H1 (cell line): ENCODE results near the gene ALDH3B1.

ENCODE experiments used
- POLR2A ChIP-seq, 2 experiments: IDR thresholded peaks; 1 replicate in 1 of 2; 2 replicates in 1 of 2; pipeline ENCODE4 v1.6.1; 2011; ENCODE audit warnings: low read depth in 2 of 2, low read length in 2 of 2, mild to moderate bottlenecking in 2 of 2; ENCODE audit errors: control extremely low read depth in 1 of 2
- RAD21 ChIP-seq, 2 experiments: IDR thresholded peaks in 1 of 2; conservative IDR thresholded peaks in 1 of 2; 2 replicates each; pipeline ENCODE4 v1.6.1; 2011; ENCODE audit warnings: low read depth in 2 of 2, low read length in 2 of 2, improper control_type of control experiment in 1 of 2, inconsistent platforms in 1 of 2, mild to moderate bottlenecking in 1 of 2, moderate library complexity in 1 of 2
- TAF1 ChIP-seq: IDR thresholded peaks from 2 replicates; pipeline ENCODE4 v1.6.1; 2011; ENCODE audit warnings: mild to moderate bottlenecking, low read depth, low read length
- YY1 ChIP-seq: IDR thresholded peaks from 2 replicates; pipeline ENCODE4 v1.6.1; 2011; ENCODE audit warnings: low read depth, mild to moderate bottlenecking, low read length
- TF ChIP-seq, protein P1 (sequence below): IDR thresholded peaks from 2 replicates; pipeline ENCODE4 v1.6.1; 2011; ENCODE audit warnings: low read length, improper control_type of control experiment
- TF ChIP-seq, protein P2 (sequence below), 3 experiments: IDR thresholded peaks; 1 replicate in 2 of 3; 2 replicates in 1 of 3; pipeline versions ENCODE4 v1.5.1 to v1.6.1; 2011; ENCODE audit warnings: low read length in 3 of 3, mild to moderate bottlenecking in 3 of 3, inconsistent platforms in 2 of 3, low read depth in 1 of 3, moderate library complexity in 1 of 3; ENCODE audit not compliant: insufficient read depth in 1 of 3; ENCODE audit errors: control extremely low read depth in 1 of 3

DNA sequence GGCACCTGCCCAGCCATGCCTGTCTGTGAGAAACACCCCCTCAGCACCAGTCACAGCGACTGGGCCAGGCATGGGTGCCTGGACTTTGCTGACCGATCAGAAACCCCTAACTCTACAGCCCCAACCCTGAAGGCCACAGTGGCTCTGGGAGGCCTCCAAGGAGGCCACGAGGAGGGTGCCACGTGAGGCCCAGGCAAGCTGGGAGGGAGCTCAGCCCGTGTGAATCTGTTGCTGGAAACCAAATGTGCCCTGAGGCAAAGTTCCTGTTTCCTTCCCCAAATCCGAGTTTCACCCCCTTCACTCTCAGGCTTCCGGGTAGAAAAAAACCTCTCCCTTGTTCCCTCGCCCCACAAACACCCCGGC lies 7.6 kb upstream of the ALDH3B1 start:
- TF ChIP-seq POLR2A (IDR thresholded peaks at IDR 0.05; ENCODE audit: control extremely low read depth in 1 of 2, low read depth in 2 of 2, low read length in 2 of 2) (no peak), TAF1 (no peak), YY1 (no peak), RAD21 (IDR thresholded peaks at IDR 0.05 in 1 of 2, conservative IDR thresholded peaks at IDR 0.05 in 1 of 2; ENCODE audit: low read depth in 2 of 2, low read length in 2 of 2) (no peak)
- TF ChIP-seq, protein P1, sequence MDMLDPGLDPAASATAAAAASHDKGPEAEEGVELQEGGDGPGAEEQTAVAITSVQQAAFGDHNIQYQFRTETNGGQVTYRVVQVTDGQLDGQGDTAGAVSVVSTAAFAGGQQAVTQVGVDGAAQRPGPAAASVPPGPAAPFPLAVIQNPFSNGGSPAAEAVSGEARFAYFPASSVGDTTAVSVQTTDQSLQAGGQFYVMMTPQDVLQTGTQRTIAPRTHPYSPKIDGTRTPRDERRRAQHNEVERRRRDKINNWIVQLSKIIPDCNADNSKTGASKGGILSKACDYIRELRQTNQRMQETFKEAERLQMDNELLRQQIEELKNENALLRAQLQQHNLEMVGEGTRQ = no peak
- TF ChIP-seq, protein P2, sequence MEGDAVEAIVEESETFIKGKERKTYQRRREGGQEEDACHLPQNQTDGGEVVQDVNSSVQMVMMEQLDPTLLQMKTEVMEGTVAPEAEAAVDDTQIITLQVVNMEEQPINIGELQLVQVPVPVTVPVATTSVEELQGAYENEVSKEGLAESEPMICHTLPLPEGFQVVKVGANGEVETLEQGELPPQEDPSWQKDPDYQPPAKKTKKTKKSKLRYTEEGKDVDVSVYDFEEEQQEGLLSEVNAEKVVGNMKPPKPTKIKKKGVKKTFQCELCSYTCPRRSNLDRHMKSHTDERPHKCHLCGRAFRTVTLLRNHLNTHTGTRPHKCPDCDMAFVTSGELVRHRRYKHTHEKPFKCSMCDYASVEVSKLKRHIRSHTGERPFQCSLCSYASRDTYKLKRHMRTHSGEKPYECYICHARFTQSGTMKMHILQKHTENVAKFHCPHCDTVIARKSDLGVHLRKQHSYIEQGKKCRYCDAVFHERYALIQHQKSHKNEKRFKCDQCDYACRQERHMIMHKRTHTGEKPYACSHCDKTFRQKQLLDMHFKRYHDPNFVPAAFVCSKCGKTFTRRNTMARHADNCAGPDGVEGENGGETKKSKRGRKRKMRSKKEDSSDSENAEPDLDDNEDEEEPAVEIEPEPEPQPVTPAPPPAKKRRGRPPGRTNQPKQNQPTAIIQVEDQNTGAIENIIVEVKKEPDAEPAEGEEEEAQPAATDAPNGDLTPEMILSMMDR (IDR thresholded peaks at IDR 0.05; ENCODE audit: control extremely low read depth in 1 of 3, insufficient read depth in 1 of 3, low read depth in 1 of 3, low read length in 3 of 3) = no peak
